Erythroblast (primary cell): Measurements from ENCODE around the gene KRTAP6-3.

ENCODE experiments used
- GATA1 ChIP-seq: IDR thresholded peaks from 2 replicates; pipeline ENCODE4 v1.6.1; 2011; ENCODE audit warnings: low read depth, mild to moderate bottlenecking, control low read depth, low read length, moderate library complexity
- POLR2A ChIP-seq: IDR thresholded peaks from 2 replicates; pipeline ENCODE4 v1.6.1; 2011; ENCODE audit warnings: mild to moderate bottlenecking, low read length

DNA sequence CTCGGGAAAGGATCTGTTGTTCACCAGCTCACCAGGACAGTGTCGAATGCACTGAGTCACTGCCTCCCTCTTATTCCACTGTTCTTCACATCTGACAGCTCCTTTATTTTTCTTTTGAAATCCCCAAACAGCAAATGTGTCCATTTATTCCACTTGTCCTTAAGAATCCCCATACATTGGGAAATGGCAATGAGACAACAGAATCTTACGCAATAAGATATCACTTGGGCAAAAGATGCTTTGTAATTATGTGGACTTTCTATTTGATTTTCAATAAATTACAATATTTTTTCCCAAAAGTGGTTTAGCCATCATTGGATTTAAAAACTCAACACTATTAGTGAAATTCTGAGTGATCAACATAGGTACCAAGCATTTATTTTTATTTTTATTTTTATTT lies 46.4 kb downstream of the KRTAP6-3 start:
- TF ChIP-seq POLR2A, result no peak
- no peak for TF ChIP-seq GATA1
